Activated effector memory CD4-positive, alpha-beta T cell treated with anti-CD3 and anti-CD28 coated beads, Interleukin-2, amount 50 U/mL, for 16 hours (primary cell): ENCODE results near the gene STK32B.

Experiments
- DNase-seq: peaks from one replicate; pipeline ENCODE4 v3.0.0-alpha.2; 2020

Gene STK32B

GRCh38 chr4:5072948-5073347, 21.7 kb downstream of the STK32B start:
- no peak for DNase-seq

DNA sequence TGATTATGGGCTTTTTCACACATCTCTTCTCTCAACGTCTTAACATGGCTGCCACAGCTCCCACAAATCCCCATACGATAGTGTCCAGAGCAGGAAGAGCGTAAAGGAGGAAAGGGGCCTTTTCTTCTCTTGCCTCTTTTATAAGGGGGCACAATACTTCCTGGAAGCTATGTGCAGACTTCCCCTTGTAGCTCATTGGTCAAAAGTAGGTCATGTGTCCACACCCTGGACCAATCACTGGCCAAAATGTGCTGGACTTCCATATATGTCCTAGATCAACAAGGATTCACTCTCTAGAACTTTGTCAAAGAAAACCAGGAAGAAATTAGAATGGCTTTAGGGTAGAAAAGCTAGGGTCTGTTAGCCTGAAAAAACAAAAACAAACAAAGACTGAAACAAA, 26.7 kb downstream of the STK32B start:
- no peak for DNase-seq

- DNase-seq, result no peak
Measured at GRCh38 chr4:5079581-5079980, 28.3 kb downstream of the STK32B start.

- DNase-seq, result no peak
Measured at GRCh38 chr4:5081441-5081999, 30.2 kb downstream of the STK32B start.

DNA sequence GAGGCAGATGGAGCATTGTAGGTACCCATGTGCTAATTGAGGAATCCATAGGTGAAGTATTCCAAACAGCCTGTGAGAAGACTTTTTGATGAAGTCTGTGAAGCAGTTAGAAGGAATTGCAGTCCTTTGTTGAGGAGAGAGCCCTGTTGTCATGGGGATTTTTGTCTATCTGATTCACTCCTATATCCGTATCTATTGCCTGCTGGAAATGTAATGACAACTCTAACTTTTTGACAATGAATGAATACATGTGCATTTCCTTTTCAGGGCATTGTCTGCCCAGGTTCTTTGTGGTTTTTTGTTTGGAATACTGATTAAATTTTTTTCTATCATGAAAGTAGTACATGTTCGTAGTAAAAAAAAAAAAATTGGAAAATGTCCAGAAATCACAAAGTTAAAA, 31.1 kb downstream of the STK32B start:
- no peak for DNase-seq

DNA sequence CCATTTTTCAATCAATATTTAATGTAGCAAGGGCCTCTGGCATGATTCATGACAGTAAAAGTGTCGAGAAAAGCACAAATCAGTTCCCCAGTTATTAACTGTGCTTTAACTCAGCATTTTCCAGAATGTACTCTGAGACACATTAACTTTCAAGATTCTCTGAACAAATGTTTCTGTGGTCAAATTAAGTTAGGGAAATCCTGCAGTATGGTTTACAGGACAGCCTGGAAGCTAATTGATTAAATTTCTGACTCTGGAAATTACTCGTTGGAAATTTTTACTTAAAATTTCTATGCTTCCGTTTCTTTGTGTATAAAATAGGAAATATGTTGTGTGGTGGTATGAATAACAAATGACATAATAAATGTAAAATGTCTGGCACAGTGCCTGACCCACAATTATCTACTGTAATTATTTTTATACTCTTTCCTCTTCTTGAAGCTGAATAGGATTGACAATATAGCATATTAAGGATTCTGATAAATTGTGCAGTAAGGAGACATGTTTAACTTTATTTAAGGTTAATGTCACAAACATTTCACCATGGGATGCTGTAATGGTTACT, 33.7 kb downstream of the STK32B start:
- DNase-seq, result no peak

DNA sequence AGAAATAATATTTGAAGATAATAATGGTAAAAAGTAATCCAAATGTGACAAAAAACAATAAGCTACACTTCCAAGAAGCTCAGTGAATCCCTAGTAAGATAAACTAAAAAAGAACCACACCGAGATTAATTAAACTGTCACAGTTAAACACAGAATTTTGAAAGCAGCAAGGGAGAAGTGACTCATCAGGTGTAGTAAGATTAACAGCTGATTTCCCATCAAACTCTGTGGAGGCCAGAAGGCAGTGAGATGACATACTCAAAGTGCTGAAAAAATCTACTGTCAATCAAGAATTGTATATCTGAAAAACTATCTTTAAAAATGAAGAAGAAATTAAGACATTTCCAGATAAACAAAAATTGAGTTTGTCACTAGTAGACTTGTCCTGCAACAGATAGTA, 35.3 kb downstream of the STK32B start:
- no peak for DNase-seq

DNA sequence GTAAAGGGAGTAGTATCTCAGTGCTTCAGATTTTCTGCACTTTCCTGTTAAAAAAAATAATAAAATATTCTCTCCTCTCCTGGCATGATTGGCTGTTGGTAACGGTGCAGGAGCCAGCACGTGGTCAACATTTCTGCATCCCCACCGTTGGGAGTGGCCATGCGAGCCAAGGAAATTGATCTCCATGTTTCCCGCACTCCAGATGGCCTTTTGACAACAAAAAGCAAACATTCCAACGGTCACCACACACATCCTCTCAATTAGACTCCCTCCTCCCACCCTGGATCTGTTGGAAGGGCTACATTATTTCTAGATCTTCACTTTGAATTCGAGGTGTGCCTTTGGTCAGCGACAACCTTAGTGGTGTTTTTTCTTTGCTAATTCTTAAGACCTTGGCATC, 45.0 kb downstream of the STK32B start:
- DNase-seq, result no peak

DNA sequence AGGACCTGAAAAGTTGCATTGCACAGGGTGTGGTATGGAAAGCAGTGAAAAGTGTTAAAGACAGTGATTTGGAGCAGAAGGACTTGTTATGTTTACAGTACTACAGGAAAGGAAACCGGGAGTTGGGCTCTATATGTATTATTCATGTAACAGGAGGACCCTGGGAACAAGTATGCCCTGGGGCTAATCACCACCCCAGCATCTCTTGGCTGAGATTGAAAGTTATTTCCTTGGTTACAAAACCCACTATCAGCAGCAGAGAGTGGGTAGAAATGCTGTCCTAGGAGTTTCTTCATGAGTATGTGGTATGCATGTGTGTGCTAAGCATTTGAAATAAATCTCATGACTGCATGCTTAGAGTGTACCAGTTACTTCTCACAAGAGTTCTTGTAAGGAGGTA, 46.9 kb downstream of the STK32B start:
- DNase-seq, result no peak

DNA sequence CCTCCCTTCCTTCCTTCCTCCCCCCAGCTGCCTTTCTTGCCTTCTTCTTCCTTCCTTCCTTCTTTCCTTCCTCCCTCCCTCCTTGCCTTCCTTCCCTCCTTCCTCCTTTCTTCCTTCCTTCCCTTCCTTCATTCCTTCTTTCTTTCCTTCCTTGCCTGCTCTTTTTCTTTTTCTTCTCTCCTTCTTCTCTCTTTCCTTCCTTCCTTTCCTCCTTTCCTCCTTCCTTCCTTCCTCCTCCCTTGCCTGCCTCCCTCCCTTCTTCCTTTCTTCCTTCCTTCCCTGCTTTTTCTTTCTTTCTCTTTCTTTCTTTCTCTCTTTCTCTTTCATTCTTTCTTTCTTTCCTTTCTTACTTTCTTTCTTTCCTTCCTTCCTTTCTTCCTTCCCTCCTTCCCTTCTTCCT, 49.1 kb downstream of the STK32B start:
- DNase-seq, result no peak

DNA sequence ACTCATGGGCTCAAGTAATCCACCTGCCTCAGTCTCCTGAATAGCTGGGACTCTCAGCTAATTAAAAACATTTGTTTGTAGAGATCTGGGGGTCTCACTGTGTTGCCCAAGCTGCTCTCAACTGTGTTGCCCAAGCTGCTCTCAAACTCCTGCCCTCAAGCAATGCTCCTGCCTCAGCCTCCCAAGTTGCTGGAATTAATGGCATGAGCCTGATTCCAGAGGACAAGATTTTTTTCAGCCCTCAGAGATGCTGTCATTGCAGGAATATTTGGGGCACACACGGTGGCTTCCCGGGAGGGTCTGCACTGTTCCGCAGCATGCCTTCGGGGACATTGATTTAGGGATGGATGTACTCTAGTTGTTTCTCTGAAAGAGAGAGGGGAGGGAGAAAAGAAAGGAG, 49.7 kb downstream of the STK32B start:
- DNase-seq, result no peak

GRCh38 chr4:5101571-5101970, 50.3 kb downstream of the STK32B start:
- no peak for DNase-seq

- DNase-seq, result no peak
Measured at GRCh38 chr4:5110901-5111300, 59.6 kb downstream of the STK32B start.

GRCh38 chr4:5112333-5113095, 61.2 kb downstream of the STK32B start:
- DNase-seq, result no peak

- DNase-seq, result no peak
Measured at GRCh38 chr4:5114950-5115349, 63.7 kb downstream of the STK32B start.

DNA sequence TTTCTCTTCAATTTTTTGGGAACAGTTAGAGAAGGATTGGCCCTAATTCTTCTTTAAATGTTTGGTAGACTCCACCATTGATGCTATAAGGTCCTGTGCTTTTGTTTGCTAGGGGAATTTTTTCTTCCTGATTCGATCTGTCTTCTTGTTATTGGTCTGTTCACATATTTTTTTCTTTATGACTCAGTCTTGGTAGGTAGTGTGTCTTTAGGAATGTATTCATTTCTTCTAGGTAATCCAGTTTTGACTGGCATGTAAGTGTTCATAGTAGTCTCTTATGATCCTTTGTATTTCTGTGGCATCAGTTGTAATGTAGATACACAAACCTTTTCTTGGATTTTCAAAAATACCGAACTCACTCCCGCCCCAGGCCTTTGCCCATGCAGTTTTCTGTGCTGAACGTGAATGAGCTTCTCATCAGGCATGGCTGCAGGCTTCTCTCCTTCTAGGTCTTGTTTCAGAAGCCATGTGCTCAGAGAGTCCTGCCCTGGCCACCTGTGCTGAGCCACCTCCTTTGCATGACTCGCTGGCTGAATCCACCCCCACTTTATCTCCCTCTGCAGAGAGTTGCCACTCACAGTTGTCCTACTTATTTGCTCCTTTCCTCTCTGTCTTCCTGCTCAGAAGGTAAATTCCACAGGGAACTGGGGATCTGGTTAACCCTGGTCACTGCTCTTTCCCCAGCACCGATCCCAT, 67.0 kb downstream of the STK32B start:
- no peak for DNase-seq

GRCh38 chr4:5118994-5119835, 67.9 kb downstream of the STK32B start:
- DNase-seq, result no peak

- DNase-seq, result no peak
Measured at GRCh38 chr4:5120067-5120466, 68.8 kb downstream of the STK32B start.

DNA sequence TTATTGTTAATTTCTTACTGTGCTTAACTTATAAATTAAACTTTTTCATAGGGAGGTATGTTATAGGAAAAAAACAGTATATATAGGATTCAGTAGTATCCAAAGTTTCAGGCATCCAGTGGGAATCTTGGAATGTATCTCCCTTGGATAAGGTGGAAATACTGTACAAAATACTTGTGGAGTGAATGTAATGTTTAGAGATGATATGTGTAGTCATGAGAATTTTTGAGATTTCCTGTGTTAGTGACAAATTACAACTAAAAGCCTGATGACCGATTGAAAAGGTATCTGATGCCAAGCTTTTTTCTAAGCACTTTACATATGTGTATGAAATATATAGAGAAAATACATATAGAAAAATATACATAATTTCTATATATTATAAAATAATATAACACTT, 69.2 kb downstream of the STK32B start:
- DNase-seq, result no peak

DNA sequence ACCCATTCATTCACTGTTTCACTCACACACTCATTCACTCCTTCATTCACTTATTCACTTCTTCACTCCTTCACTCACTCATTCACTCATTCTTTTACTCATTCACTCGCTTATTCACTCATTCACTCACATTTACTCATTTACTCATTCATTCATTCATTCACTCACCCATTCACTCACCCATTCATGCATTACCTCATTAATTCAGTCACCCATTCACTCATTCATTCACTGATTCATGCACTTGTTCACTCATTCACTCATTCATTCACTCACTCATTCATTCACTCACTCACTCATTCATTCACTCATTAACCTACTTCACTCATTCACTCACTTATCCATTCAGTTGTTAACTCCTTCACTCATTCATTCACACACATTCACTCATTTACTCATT, 70.8 kb downstream of the STK32B start:
- no peak for DNase-seq

- DNase-seq, result no peak
Measured at GRCh38 chr4:5124876-5125275, 73.6 kb downstream of the STK32B start.

- no peak for DNase-seq
Measured at GRCh38 chr4:5125321-5125720, 74.0 kb downstream of the STK32B start.

DNA sequence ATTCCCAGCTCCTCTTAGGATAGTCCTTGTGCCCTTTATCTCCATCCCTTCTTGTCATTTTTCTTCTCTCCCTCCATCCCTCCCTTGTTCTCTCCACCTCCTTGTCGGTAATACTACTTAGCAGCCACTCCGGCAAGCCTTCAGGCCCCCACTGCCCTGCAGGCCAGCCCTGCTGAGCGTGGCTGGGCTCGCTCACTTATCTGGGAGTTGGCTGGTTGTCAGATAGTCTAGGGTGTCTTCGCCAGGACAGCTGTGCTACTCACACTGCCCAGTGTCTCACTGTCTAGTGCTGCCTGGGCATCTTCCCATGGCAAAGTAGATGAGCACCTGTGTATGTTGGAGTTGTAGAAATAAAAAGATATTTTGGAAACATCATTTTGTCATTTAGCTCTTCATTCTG, 75.0 kb downstream of the STK32B start:
- no peak for DNase-seq
